Osteocyte (in vitro differentiated cells): ENCODE results near the gene PTPN22. TPM values are rescaled to one million over a fixed set of nuclear protein-coding genes. Genes with fewer than 3 reads are reported as not detected.

Experiments used
- DNase-seq: peaks from one replicate; pipeline ENCODE4 v3.0.0; 2021; ENCODE audit warnings: mixed read lengths; ENCODE audit not compliant: unreplicated experiment; ENCODE audit errors: extremely low spot score
- H3K27ac Mint-ChIP-seq: one replicate; pipeline ENCODE4 v1.8.0; 2021; ENCODE audit warnings: mild to moderate bottlenecking, mixed read lengths; ENCODE audit not compliant: unreplicated experiment
- H3K27me3 Mint-ChIP-seq: one replicate; pipeline ENCODE4 v1.8.0; 2021; ENCODE audit warnings: mixed read lengths; ENCODE audit not compliant: unreplicated experiment
- H3K36me3 Mint-ChIP-seq: one replicate; pipeline ENCODE4 v1.8.0; 2021; ENCODE audit warnings: mixed read lengths; ENCODE audit not compliant: unreplicated experiment
- H3K4me1 Mint-ChIP-seq: one replicate; pipeline ENCODE4 v1.8.0; 2021; ENCODE audit warnings: mixed read lengths; ENCODE audit not compliant: unreplicated experiment
- H3K4me3 Mint-ChIP-seq: one replicate; pipeline ENCODE4 v1.8.0; 2021; ENCODE audit warnings: mild to moderate bottlenecking, moderate library complexity, mixed read lengths; ENCODE audit not compliant: unreplicated experiment
- H3K9me3 Mint-ChIP-seq: one replicate; pipeline ENCODE4 v1.8.0; 2021; ENCODE audit warnings: mixed read lengths; ENCODE audit not compliant: unreplicated experiment
- CTCF ChIP-seq: fragments of 200-600 bp; sonication (generic); IDR thresholded peaks from 2 replicates; pipeline ENCODE4 v1.5.0; 2021; ENCODE audit warnings: antibody characterized with exemption, mild to moderate bottlenecking, moderate library complexity
- total RNA-seq: library from RNA; stranded (reverse); gene quantifications from 2 replicates; pipeline ENCODE4 v1.2.1, GENCODE V29; 2021

Gene PTPN22
- total RNA-seq, 1 donor from 2014 or later, result not detected

DNA sequence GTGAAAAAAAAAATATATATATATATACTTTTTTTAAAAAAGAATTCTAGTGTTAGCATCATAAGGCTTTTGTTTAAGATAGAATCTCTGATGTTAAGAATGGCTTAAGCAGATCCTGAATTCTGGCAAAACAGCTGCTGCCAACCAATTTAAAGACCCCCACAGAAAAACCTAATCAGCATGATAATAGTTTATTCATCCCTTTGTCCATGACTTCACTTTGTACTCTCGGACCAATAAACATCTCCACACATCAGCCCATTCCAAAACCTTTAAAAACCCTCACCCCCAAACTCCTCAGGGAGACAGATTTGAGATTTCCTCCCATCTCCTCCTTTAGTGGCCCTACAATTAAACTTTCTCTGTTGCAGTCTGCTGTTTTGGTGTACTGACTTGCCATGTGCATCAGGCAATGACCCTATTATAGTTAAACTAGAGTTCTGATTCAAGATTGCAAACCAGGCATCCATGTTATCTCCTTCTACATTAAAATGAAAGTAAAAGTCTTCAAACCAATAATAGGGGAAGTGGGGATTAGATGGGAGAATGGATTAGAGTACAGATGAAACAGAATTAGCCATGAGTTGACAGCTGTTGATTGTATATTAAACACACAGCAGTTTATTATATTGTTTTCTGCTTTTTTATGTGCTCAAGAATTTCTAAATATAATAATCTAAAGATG lies 102.5 kb downstream of the PTPN22 start:
- Mint-ChIP-seq H3K27ac (no peak overlapping the region), H3K4me3 (no peak overlapping the region), H3K9me3 (no peaks in the 10 kb centered on the region), H3K4me1 (peaks cover 5% of the 10 kb centered on the region), H3K27me3 (no peaks in the 10 kb centered on the region), H3K36me3 (peaks cover 26% of the 10 kb centered on the region)
- TF ChIP-seq CTCF, result no peak
- DNase-seq, result no peak

DNA sequence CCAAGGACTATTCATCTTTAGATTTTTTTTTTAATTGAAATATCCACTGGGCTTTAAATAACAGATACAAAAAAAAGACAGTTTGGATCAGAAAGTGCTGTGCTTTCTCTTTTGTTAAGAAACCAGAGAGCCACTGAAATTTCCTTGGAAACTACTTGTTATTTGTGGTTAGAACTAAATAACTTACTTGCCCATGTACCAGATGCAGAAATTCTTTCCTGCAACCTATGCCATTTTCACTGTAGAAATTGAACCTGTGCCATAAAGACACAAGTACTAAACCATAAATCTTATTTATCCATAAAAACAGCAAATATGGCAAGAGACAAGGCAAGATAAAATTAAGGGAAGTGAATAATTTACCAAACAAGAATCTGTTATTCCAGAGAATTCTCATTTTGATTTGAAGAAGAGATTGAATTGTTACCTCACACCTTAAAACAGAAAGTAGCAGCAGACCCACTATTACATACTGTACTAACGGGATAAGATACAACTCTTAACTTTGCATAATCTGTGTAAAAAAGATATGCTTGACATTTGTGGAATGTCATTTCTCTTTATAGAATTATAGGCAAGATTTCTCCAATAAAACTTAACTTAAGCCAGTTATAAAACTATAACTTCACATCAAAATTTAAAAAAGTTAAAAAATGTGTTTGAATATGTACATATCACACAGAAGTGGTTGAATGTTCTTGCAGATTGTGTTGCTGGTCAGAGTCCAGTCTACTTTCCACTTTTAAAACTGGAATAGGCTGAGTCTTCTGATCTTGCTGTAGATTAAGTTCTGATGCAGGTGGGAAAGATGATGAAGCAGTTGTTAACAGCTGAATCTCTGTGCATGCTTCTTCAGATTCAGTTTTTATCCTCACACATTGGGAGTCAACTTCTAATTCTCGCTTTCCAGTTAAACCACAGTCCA lies 105.9 kb downstream of the PTPN22 start:
- H3K27ac Mint-ChIP-seq, result peak overlapping the region; percentile 65
- peaks cover 24% of the 10 kb centered on the region for H3K36me3 Mint-ChIP-seq
- no peak for DNase-seq
- no peaks in the 10 kb centered on the region for H3K9me3 Mint-ChIP-seq
- H3K4me3 Mint-ChIP-seq, result no peak overlapping the region
- no peak for TF ChIP-seq CTCF
- no peaks in the 10 kb centered on the region for H3K27me3 Mint-ChIP-seq
- H3K4me1 Mint-ChIP-seq, result peaks cover 5% of the 10 kb centered on the region

Other genes starting within 250 kb of the PTPN22 start
- gene PHTF1, start 112.2 kb downstream of the PTPN22 start, total RNA-seq, result 25.8 and 30.4 TPM in 2 replicates
- gene RSBN1, start 59.2 kb downstream of the PTPN22 start, total RNA-seq, result 15.2 and 17.0 TPM in 2 replicates
- 0.81 and 1.6 TPM in 2 replicates for gene BCL2L15, start 15.9 kb upstream of the PTPN22 start, total RNA-seq
- 15.3 and 19.7 TPM in 2 replicates for gene AP4B1, start 33.1 kb upstream of the PTPN22 start, total RNA-seq
- 8.6 and 10.0 TPM in 2 replicates for gene DCLRE1B, start 33.6 kb upstream of the PTPN22 start, total RNA-seq
- gene HIPK1, start 57.6 kb upstream of the PTPN22 start, total RNA-seq, result 61.1 and 62.5 TPM in 2 replicates
- gene OLFML3, start 107.8 kb upstream of the PTPN22 start, total RNA-seq, result 36.5 and 37.0 TPM in 2 replicates